NCI-H82 treated with DMSO at 0.1 percent for 48 hours (cell line): ENCODE results near the gene AVPI1.
"Not testable (repeated sequence)": the region's sequence is repeated elsewhere in the genome, so short reads cannot be mapped to it uniquely, and the experiment has no call there.

ENCODE experiments used
- DNase-seq: peaks from one replicate; lab custom pipeline; 2025; ENCODE audit not compliant: unreplicated experiment; lab: John Stamatoyannopoulos, UW

The AVPI1 gene

DNA sequence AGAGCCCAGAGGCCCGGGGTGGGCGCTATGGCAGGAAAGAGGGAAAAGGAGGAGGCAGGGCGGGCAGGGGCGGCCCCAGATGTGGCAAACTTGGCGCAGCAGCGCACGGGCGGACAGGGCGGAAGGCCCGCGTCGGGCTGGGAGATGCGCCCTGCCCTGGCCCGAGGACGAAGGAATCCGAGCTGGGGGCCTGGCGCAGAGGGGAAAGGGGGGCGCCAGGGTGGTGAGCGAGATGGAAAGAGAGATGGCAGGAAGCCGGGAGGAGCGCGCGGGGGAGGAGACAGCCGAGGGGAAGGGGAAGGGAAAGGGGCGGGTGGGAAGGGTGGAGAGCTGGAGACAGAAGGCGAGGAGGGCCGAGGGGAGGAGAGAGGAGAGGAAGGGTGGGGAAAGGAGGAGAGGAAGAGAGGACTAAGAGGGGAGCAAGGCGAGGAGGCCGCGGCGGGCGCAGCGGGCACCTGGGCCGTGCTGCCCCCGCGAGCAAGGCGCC lies 26.3 kb upstream of the AVPI1 start, which contains the start of gene MARVELD1:
Gene MARVELD1, plus strand, starts transcription at position 392 of the 487 bp plus-strand sequence. CDS start 147 bp downstream, outside the sequence.
- peak; percentile 63 for DNase-seq

DNA sequence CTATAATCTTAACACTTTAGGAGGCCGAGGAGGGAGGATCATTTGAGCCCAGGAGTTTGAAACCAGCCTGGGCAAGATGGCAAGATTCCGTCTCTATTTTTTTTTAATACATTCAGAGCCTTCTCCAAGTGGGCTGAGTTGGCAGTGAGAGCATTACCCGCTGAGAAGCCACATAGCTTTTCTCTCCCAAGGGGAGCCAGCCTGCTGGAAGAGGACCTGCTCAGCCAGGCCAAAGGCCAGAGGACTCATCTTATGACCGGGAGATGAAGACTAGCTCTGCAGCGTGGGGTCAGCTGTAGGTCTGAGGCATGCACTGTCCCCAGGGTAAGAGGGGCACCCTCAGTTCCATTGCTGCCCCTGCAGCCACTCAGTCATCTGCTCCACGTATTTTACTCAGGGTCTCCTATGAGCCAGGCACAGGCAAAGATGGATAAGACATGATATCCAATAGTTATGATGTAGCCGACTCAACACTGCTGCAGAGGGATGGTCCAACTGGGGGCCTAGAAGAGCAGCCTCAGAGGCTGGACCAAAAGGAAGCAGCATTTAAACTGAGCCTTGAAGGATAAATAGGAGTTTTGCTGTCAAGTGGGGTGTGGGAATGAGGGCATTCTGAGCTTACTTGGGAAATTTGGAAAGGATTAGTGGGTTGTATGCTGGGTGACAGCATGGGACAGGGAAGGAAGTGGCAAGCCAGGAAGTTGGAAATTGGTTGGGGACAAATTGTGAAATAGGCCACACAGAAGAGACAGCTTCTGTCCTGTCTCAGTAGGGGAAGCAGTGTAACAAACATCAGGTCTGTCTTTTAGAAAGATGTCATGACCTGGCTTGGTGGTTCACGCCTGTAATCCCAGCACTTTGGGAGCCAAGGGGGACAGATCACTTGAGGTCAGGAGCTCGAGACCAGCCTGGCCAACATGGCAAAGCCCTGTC lies 24.9 kb upstream of the AVPI1 start:
- DNase-seq = no peak

DNA sequence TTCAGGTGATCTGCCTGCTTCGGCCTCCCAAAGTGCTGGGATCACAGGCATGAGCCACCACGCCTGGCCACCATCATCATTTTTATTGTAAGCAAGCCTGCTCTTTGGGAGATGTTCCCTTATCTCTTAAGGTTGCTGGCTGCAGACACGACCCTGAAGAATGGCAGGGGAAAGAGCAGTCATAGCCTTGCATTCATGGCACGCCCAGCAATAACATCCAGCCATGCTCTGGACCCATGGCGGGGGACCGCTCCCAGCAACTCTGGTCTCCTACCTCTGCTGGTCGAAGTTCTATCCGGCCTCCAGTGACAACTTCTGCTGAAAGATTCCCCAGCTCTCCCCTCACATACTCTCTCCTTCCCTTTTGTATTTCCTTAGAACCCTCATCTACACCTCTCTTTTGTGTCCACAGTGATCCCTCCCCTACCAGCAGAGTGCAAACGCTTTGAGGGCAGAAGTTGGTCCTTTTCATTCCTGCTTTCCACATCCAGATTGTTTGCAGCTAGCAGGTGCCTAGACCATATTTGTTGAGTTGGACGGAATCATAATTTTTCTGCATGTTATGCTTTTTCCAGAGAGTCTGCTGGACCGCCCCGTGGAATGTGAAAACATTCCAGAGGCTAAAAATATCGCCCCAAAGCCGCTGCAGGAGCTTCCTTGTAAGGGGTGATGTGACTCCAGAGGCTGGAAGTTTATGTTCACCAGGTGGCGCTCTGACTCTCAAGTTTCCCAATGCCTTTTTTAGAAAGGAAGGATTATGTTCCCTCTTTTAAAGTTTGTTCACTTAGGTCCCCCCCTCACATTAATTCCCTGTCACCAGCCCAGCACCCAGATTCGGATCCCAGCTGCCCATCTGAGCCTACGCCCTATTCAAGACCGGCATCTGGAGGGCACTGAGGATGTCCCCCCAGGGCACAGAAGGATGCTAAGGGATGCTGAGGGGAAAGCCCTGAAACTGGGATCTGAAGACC lies 22.2 kb upstream of the AVPI1 start:
- no peak for DNase-seq

DNA sequence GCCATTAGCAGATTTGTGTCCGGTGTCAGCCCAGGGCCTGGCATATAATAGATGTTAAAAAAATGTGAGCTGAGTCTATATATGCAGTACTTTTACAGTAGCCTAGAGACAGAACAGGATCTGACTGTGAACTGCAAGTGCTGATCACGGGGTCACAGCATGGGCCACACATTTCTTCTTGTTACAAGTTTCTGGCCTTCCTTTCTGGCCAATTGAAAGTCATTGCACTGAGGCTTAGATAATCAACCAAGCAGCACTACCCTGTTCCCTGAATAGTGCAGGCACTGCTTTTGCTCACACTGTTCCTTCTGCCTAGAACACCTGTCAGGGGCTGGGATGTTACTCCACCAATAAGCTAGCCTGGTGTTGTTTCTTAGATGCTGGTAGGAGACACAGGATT lies 21.1 kb upstream of the AVPI1 start:
- no peak for DNase-seq

DNA sequence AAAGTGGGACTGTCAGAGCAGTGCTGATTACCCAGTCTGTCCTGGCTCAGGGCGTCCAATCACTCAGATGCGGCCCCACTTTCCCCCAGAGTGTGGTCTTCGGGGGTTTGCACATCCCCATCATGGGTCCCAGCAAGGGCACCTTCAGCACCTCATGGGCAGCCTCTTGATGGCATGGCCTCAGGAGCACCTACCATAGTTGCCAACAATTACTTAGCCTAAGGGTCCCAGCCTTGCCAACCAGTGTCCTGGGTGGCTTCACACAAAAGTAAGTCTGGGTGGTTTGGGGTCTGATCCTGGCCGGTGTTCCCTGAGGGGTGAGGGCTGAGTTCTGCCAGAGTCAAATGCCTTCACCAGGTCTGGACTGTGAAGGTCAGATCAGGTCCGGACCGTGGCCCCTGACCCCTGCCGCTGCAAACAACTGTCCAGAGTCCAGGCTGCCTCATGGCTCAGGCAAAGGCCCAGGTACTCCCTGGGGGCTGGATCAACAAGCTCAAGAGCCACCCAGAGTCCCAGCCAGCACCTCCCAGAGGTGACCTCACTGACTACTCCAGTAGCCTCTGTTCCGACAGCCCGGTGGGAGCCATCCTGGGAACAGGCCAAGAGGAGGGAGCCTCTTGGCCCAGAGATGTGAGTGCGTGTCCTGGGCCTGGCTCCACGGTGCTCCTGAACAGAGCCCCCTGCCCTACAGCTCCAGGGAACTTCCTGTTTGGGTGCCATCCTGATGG lies 20.3 kb upstream of the AVPI1 start:
- no peak for DNase-seq

DNA sequence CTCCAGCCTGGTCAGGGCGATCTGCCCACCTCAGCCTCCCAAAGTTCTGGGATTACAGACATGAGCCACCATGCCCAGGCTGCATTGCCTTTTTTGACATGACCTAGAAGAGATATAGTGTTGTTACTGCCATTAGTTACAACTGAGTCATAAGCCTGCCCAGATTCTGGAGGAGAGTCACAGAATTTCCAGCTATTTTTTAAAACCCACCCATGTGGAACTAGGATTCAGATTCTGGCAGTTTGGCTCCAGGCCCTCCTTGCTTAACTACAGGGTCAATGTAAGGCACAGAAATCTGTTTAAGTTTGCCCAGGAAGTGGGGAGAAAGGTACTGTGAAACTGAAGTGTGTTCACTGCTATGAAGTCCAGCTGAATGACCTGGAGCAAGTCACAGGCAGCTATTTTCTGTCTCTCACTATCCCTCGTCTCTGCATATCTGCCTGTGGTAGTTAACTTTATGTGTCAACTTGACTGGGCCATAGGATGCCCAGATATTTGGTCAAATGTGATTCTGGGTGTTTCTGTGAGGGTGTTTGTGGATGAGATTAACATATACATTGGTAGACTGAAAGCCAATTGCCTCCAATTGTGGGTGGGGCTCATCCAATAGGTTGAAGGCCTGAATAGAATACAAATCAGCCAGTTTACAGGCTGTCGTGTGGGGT lies 18.1 kb upstream of the AVPI1 start:
- DNase-seq = no peak

GRCh38 chr10:97704341-97704740 lies 17.3 kb upstream of the AVPI1 start:
- DNase-seq = no peak

DNA sequence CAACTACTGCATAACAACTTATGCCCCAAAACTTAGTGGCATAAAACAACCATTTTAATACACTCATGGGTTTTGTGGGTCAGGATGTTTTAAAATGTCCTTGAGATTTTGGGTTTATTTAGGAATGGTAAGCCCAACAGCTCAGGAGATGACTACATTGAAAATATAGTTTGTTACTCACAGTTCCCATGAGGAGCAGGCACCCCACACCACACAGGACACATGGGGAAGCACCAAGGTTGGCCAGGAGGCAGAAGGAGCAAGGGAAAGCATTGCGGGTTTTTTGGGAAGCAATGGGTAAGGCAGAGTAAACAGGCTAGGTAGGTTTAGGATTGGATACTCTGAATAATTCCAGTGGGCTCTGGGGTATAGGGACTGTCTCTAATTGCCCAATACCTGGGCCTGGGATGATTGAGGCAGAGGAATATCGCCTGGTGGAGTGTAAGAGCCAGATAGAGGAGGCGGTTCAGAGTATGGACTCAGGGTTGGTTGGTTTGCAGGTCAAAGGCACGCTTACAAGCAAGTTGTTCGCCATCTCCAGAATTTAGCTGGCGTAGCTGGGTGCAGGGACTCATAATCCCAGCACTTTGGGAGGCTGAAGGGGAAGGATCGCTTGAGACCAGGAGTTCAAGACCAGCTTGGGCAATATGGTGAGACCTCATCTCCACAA lies 16.5 kb upstream of the AVPI1 start:
- no peak for DNase-seq

- DNase-seq = peak; percentile 32
Observed at GRCh38 chr10:97701438-97702069, 14.5 kb upstream of the AVPI1 start.

DNA sequence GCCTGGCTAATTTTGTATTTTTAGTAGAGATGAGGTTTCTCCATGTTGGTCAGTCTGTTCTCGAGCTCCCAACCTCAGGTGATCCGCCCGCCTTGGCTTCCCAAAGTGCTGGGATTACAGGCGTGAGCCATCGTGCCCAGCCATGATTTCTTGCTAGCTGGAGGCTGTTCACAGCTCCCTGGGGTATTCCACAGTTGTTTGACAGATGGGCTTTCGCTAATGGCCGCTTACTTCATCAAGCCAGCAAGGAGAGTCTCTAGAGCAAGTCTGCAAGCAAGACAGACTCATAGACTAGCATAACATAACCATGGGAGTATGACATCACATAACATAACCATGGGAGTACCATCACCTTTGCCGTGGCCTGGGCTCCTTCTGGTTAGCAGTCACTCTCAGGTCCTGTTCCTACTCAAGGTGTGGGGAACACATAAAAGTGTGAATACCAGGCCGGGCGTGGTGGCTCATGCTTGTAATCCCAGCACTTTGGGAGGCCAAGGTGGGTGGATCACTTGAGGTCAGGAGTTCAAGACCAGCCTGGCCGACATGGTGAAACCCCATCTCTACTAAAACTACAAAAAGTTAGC lies 11.1 kb upstream of the AVPI1 start:
- DNase-seq = peak; percentile 16

GRCh38 chr10:97690133-97690532 lies 3.1 kb upstream of the AVPI1 start:
- no peak for DNase-seq

DNA sequence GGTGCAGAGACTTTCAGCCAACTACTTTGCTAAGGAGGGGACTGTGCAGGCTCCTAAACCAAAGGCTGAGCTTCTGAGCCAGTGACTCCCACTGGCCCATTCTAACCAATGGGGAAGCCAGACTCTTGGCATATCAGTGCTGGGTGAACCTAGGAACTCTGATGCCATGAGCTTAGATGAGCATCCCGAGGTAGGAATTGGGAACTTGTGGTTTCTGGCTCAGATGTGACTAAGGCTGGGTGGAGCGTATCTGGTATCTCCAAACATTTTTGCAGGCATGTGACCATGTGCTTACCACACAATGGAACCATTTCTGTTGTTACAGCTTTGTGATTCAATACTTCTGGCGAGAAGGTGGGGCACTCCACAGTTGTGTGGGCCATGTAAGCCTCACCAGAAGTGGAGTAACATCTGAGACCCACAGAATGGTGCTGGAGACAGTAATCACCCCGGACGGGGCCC lies 2.5 kb upstream of the AVPI1 start:
- no peak for DNase-seq

DNA sequence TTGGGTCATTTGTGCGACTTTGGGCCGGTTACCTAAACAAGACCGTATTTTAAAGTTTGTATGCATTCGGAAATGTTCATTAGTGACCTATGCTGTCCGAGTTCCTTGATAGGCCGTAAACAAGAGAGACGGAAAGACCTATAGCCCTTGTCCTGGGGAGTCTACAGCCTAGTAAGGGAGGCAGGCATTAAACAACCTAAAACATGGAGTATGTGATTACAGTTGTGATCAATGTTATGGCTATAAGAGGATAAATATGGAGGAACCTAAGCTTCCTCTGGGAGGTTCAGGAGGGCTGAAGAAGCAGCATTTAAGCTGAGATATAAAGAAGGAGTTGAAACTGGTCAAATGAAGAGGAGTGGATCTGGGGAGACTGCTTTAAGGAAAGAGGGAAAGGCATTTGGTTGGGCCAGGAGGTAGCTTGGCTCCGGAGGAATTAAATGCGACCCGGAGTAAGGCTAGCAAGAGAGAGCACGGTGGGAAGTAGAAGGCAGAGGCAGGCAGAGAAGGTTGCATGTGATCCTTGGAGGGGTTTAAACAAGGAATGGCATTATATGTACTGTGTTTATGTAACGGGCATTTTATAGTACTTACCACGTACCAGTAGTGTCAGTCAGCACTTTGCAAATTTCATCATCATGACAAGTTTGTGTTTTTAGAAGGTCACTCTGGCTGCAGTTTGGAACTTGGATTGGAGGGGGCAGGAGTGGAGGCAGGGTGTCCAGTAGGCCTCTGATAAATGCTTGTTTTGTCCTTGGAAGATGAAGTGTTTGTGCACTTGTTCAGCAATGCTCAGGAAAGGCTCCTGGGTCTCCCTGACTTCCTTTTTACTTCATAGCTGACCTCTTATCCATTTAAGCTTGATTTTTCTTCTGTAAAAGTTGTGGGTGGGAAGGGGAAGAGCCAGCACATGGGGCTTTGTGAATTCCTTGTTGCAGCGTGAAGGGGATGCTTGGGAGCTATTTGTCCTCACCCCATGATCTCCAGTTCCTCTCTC lies 1.0 kb upstream of the AVPI1 start:
- DNase-seq = no peak

GRCh38 chr10:97686301-97686961 lies 610 bp downstream of the AVPI1 start:
- no peak for DNase-seq

DNA sequence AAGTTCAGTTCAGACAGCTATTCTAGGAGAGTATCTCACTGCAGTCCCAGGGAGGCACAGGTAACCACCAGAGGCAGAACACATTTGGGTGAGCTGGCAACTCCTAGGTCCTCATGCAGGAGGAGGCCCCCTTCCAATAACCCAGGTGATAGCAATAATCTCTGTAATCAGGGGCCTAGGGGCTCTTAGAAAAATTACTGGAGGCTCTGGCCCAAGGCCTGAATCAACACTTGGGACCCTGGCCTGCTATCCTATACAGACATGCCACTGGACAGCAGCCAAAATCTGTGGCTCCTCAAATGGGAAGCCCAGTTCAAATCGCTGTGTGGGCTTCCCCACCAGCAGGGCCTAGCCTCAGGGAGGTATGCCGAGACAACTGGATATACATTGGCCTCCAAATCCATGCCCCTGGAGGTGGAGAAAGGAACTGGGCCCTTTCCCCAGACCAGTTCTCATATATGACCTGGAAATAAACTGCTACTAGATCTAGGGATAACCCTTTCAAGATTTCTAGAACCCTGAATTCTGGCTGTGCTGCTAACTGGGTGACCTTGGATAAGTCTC lies 1.6 kb downstream of the AVPI1 start:
- DNase-seq = no peak

DNA sequence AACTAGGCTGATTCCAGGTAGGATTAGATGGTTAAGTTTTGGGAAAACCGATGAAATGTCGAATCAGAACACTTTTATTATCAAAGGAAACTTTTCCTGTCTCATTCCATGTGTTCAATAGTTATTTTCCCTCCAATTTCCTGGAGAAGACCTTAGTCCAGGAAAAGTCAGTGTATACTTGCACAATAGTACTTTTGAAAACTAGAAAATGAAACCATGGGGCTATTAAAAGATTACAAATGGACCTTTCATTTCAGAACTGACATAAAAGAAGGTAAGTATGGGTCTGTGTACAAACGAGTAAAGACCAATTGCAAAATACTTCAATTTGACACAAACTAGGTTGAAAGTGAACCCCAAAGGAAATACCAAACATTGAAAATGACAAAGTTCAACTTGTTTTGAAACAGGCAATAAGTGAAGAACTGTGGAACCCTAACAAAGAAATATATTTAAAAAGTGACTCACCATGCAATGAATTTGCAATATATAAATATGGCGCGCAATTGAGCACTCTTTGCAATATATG lies 2.1 kb downstream of the AVPI1 start:
- no peak for DNase-seq

DNA sequence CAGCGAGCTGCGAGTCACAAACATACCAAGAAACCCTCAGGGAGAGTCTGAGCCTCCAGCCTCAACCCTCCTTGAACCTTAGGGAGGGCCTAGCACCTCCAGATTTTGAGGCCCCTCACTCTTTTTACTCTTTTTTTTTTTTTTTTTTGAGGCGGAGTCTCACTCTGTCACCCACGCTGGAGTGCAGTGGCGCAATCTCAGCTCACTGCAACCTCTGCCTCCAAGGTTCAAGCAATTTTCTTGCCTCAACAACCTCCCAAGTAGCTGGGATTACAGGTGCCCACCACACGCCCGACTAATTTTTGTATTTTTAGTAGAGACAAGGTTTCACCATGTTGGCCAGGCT lies 2.7 kb downstream of the AVPI1 start:
- DNase-seq = not testable (repeated sequence)
